Mucosa of rectum (tissue), 2 donors: Measurements from ENCODE around the gene ELMOD3.
A peak's percentile ranks its signal among the peaks of the same experiment; 100 is the strongest.

ENCODE experiments used
- H3K27ac ChIP-seq, 2 donors: one replicate each; pipeline ENCODE4 v1.7.0; 2013; ENCODE audit warnings: inconsistent platforms in 2 of 2, low read depth in 2 of 2, low read length in 2 of 2
- H3K27me3 ChIP-seq, 2 donors: one replicate each; pipeline ENCODE4 v1.7.0; 2013; ENCODE audit warnings: low read length in 2 of 2; ENCODE audit not compliant: control insufficient read depth in 2 of 2, insufficient read depth in 2 of 2
- H3K36me3 ChIP-seq, 2 donors: one replicate each; pipeline ENCODE4 v1.7.0; 2013; ENCODE audit warnings: low read length in 2 of 2; ENCODE audit not compliant: control insufficient read depth in 2 of 2, insufficient read depth in 2 of 2
- H3K4me1 ChIP-seq, 2 donors: one replicate each; pipeline ENCODE4 v1.7.0; 2013; ENCODE audit warnings: low read length in 2 of 2, mild to moderate bottlenecking in 1 of 2; ENCODE audit not compliant: control insufficient read depth in 2 of 2, insufficient read depth in 2 of 2
- H3K4me3 ChIP-seq, 2 donors: one replicate each; pipeline ENCODE4 v1.7.0; 2013; ENCODE audit warnings: low read length in 2 of 2
- H3K9ac ChIP-seq, 2 donors: one replicate each; pipeline ENCODE4 v1.7.0; 2013; ENCODE audit warnings: low read length in 2 of 2, low read depth in 1 of 2, mild to moderate bottlenecking in 1 of 2
- H3K9me3 ChIP-seq, 2 donors: one replicate each; pipeline ENCODE4 v1.7.0; 2013; ENCODE audit warnings: low read length in 2 of 2; ENCODE audit not compliant: control insufficient read depth in 2 of 2
- donor health status: healthy.
- donor health status: Normal muscosa, but diverticular disease.

Gene ELMOD3

GRCh38 chr2:85398426-85399182 is 44.0 kb downstream of the ELMOD3 start:
- H3K9ac ChIP-seq: no peak overlapping the region
- peaks cover 41 to 44% of the 10 kb centered on the region in 2 donors for H3K36me3 ChIP-seq
- no peak overlapping the region for H3K4me3 ChIP-seq
- H3K4me1 ChIP-seq: no peaks in the 10 kb centered on the region
- H3K27me3 ChIP-seq: no peaks in the 10 kb centered on the region
- no peaks in the 10 kb centered on the region for H3K9me3 ChIP-seq
- H3K27ac ChIP-seq: no peak overlapping the region

- Histone ChIP-seq H3K27ac (no peak overlapping the region), H3K9me3 (no peaks in the 10 kb centered on the region), H3K27me3 (no peaks in the 10 kb centered on the region), H3K4me1 (no peaks in the 10 kb centered on the region), H3K4me3 (no peak overlapping the region), H3K36me3 (peaks cover 39 to 40% of the 10 kb centered on the region in 2 donors), H3K9ac (no peak overlapping the region)
Observed at GRCh38 chr2:85399183-85399455, 44.5 kb downstream of the ELMOD3 start.

GRCh38 chr2:85400023-85400422 is 45.5 kb downstream of the ELMOD3 start:
- H3K27ac ChIP-seq: no peak overlapping the region
- H3K4me1 ChIP-seq: no peaks in the 10 kb centered on the region
- peaks cover 32 to 33% of the 10 kb centered on the region in 2 donors for H3K36me3 ChIP-seq
- no peak overlapping the region for H3K4me3 ChIP-seq
- no peak overlapping the region for H3K9ac ChIP-seq
- H3K27me3 ChIP-seq: no peaks in the 10 kb centered on the region
- H3K9me3 ChIP-seq: no peaks in the 10 kb centered on the region

DNA sequence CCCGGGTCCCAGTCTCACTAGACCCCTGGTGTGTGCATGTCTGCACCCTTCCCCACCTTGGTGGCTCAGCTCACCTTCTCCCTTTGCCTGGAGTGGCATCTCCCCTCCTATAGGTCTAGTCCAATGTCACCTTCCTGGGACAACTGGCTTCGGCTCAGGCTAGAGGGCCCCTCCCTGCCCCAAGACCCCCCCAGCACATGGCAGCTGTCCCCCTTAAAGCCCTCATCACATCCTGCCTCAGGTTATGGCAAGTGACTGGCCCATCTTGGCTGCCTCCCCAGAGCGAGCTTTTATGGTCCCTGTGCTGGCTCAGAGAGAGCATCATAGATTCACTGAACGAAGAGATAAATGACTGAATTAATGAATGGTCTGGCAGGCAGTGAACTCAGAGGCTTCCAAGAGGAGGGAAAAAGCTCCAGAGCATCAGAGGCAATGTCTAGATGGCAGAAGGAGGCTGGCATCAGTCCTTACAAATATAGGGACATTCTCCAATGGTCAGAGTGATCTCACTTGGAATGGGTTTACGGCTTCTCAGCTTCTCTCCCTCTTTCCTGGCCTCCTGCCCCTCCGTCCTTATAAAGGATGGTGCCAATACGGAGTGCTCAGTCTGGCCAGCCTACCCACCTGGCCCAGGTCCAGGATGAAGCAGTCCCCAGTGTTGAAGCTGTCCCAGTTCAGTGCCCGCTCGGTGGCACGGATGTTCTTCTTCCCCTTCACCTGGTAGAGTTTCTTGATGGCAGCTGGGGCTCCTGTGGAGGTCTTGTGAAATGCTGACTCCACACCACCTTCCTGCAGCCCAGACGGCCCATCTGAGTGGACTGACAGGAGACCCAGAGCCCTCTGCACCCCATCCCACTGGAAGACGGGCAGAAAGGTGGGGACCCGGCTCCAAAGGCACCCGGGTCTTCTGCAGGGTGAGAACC is 46.2 kb downstream of the ELMOD3 start:
- H3K4me1 ChIP-seq: peaks cover 0 to under 1% of the 10 kb centered on the region in 2 donors
- no peak overlapping the region for H3K9ac ChIP-seq
- no peak overlapping the region for H3K4me3 ChIP-seq
- no peaks in the 10 kb centered on the region for H3K9me3 ChIP-seq
- H3K36me3 ChIP-seq: peaks cover 28 to 33% of the 10 kb centered on the region in 2 donors
- H3K27ac ChIP-seq: no peak overlapping the region
- H3K27me3 ChIP-seq: no peaks in the 10 kb centered on the region

- Histone ChIP-seq H3K4me1 (peaks cover 4% of the 10 kb centered on the region in 2 donors), H3K4me3 (no peak overlapping the region), H3K27ac (no peak overlapping the region), H3K9me3 (no peaks in the 10 kb centered on the region), H3K36me3 (peaks cover 28 to 33% of the 10 kb centered on the region in 2 donors), H3K27me3 (no peaks in the 10 kb centered on the region), H3K9ac (no peak overlapping the region)
Observed at GRCh38 chr2:85401464-85401805, 46.9 kb downstream of the ELMOD3 start.

- H3K27me3 ChIP-seq: no peaks in the 10 kb centered on the region
Observed at GRCh38 chr2:85401844-85402243, 47.3 kb downstream of the ELMOD3 start.

GRCh38 chr2:85405201-85406059 is 50.9 kb downstream of the ELMOD3 start:
- H3K4me3 ChIP-seq: peak overlapping the region in 1 of 2 donors; percentile 32

More at GRCh38 chr2:85401844-85402243, 47.3 kb downstream of the ELMOD3 start:
- Histone ChIP-seq H3K27ac (no peak overlapping the region), H3K36me3 (peaks cover 28 to 33% of the 10 kb centered on the region in 2 donors), H3K9ac (no peak overlapping the region), H3K4me3 (no peak overlapping the region), H3K9me3 (no peaks in the 10 kb centered on the region), H3K4me1 (peaks cover 4% of the 10 kb centered on the region in 2 donors)

DNA sequence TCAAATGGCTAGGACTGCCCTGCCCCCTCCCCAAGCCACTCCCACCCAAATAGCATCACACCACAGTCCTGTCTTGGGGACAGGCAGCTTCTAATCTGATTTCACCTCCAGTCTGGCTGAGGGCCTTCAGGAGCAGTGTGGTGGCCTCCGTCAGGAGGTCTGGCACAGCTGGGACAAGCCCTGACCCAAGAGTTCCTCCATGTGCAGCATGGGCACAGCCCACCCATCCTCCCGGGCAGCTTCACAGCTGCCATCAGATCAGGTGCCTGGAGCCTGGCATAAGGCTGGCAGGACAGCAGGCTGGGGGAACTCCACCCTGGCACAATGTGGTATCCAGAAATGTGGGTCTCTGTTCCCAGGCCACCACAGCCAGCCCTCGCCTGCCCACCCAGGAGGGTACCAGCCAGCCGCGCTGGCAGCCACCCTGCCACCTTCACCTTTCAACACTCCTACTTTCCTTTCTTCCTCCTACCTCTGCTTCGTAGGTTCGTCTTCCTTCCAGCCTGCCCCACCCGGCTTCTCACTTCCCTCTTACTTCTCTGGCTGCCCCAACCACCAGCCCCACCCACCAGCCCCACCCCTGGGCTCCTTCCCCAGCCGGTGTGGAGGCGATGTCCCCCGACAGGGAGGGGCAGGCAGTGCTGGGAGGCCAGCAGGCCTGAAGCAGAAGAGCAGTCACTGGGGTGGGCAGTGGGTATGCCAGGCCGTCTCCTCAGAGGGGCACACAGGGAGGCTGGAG is 55.4 kb downstream of the ELMOD3 start, which contains the start of gene CAPG:
Gene CAPG (minus strand): TSS at position 522 of the 739 bp plus-strand sequence. CDS start 8,221 bp downstream, outside the sequence.
- Histone ChIP-seq H3K27ac (peak within 1 kb of the TSS; percentile 94 to 95), H3K9me3 (no peaks in the 10 kb centered on the region), H3K4me1 (peaks cover 35 to 38% of the 10 kb centered on the region in 2 donors), H3K9ac (peak within 1 kb of the TSS; percentile 78 to 87), H3K4me3 (peak within 1 kb of the TSS; percentile 66 to 75), H3K36me3 (no peaks in the 10 kb centered on the region), H3K27me3 (no peaks in the 10 kb centered on the region)

More at GRCh38 chr2:85405201-85406059, 50.9 kb downstream of the ELMOD3 start:
- no peak overlapping the region for H3K9ac ChIP-seq
- peaks cover 25 to 27% of the 10 kb centered on the region in 2 donors for H3K4me1 ChIP-seq
- H3K9me3 ChIP-seq: no peaks in the 10 kb centered on the region
- H3K27me3 ChIP-seq: no peaks in the 10 kb centered on the region
- peak overlapping the region in 1 of 2 donors; percentile 43 for H3K27ac ChIP-seq
- H3K36me3 ChIP-seq: peaks cover 12 to 14% of the 10 kb centered on the region in 2 donors
